ENCODE results near the gene BEX4. TPM values are rescaled to one million over a fixed set of nuclear protein-coding genes. Genes with fewer than 3 reads are reported as not detected.
"Not testable (repeated sequence)": the region's sequence is repeated elsewhere in the genome, so short reads cannot be mapped to it uniquely, and the experiment has no call there.

Gene BEX4
- total RNA-seq = 6.5 and 13.0 TPM in 2 replicates

- no peaks in the 10 kb centered on the region for H3K36me3 ChIP-seq (ENCODE audit: insufficient read depth, low read length)
- no peaks in the 10 kb centered on the region for H3K79me2 ChIP-seq (ENCODE audit: insufficient read depth, low read length)
- no peaks in the 10 kb centered on the region for H4K20me1 ChIP-seq (ENCODE audit: insufficient read depth, low read length)
- H3K4me1 ChIP-seq (ENCODE audit: insufficient read depth, low read length) = no peaks in the 10 kb centered on the region
- DNase-seq (ENCODE audit: insufficient read length, low spot score, missing footprints) = peak; percentile 92
- H3K4me2 ChIP-seq (ENCODE audit: insufficient read depth, low read length) = peak within 1 kb of the TSS; percentile 76
- H3K4me3 ChIP-seq (ENCODE audit: insufficient read depth, low read length) = peak within 1 kb of the TSS; percentile 77
- no peaks in the 10 kb centered on the region for H3K9me3 ChIP-seq (ENCODE audit: low read depth, low read length)
- no peak within 1 kb of the TSS for H3K27ac ChIP-seq (ENCODE audit: low read depth, low read length)
- peak within 1 kb of the TSS; percentile 82 for H2AFZ ChIP-seq (ENCODE audit: low read length)
- H3K27me3 ChIP-seq (ENCODE audit: insufficient read depth, low read length) = no peaks in the 10 kb centered on the region
- no peak for TF ChIP-seq CTCF (IDR thresholded peaks at IDR 0.05; ENCODE audit: extremely low read depth, low read depth, low read length)
These were observed at the start of gene BEX4 for GRCh38 chrX:103214870-103215424. TSS of gene BEX4 (plus strand) at chrX:103215108. CDS start at chrX:103216154, 1,046 bp downstream.

GRCh38 chrX:103170216-103170615 is 44.7 kb upstream of the BEX4 start:
- no peak overlapping the region for H2AFZ ChIP-seq (ENCODE audit: low read length)
- no peaks in the 10 kb centered on the region for H4K20me1 ChIP-seq (ENCODE audit: insufficient read depth, low read length)
- H3K4me1 ChIP-seq (ENCODE audit: insufficient read depth, low read length) = no peaks in the 10 kb centered on the region
- H3K9me3 ChIP-seq (ENCODE audit: low read depth, low read length) = no peaks in the 10 kb centered on the region
- no peak overlapping the region for H3K27ac ChIP-seq (ENCODE audit: low read depth, low read length)
- TF ChIP-seq CTCF (IDR thresholded peaks at IDR 0.05; ENCODE audit: extremely low read depth, low read depth, low read length) = no peak
- DNase-seq (ENCODE audit: insufficient read length, low spot score, missing footprints) = peak; percentile 26
- H3K79me2 ChIP-seq (ENCODE audit: insufficient read depth, low read length) = no peaks in the 10 kb centered on the region
- no peak overlapping the region for H3K4me3 ChIP-seq (ENCODE audit: insufficient read depth, low read length)
- peaks cover 4% of the 10 kb centered on the region for H3K27me3 ChIP-seq (ENCODE audit: insufficient read depth, low read length)
- no peak overlapping the region for H3K4me2 ChIP-seq (ENCODE audit: insufficient read depth, low read length)
- H3K36me3 ChIP-seq (ENCODE audit: insufficient read depth, low read length) = no peaks in the 10 kb centered on the region

- Histone ChIP-seq H3K79me2 (ENCODE audit: insufficient read depth, low read length) (no peaks in the 10 kb centered on the region), H3K27ac (ENCODE audit: low read depth, low read length) (no peak overlapping the region), H3K4me2 (ENCODE audit: insufficient read depth, low read length) (no peak overlapping the region), H3K4me1 (ENCODE audit: insufficient read depth, low read length) (no peaks in the 10 kb centered on the region), H4K20me1 (ENCODE audit: insufficient read depth, low read length) (no peaks in the 10 kb centered on the region), H3K36me3 (ENCODE audit: insufficient read depth, low read length) (no peaks in the 10 kb centered on the region), H2AFZ (ENCODE audit: low read length) (no peak overlapping the region), H3K4me3 (ENCODE audit: insufficient read depth, low read length) (no peak overlapping the region), H3K9me3 (ENCODE audit: low read depth, low read length) (no peaks in the 10 kb centered on the region), H3K27me3 (ENCODE audit: insufficient read depth, low read length) (peaks cover 4% of the 10 kb centered on the region)
- no peak for DNase-seq (ENCODE audit: insufficient read length, low spot score, missing footprints)
- no peak for TF ChIP-seq CTCF (IDR thresholded peaks at IDR 0.05; ENCODE audit: extremely low read depth, low read depth, low read length)
These were observed 43.6 kb upstream of the BEX4 start for GRCh38 chrX:103171353-103171752.

- not testable (repeated sequence) for H3K4me3 ChIP-seq (ENCODE audit: insufficient read depth, low read length); H3K36me3 ChIP-seq (ENCODE audit: insufficient read depth, low read length); H3K4me1 ChIP-seq (ENCODE audit: insufficient read depth, low read length); H3K79me2 ChIP-seq (ENCODE audit: insufficient read depth, low read length); H3K27ac ChIP-seq (ENCODE audit: low read depth, low read length); DNase-seq (ENCODE audit: insufficient read length, low spot score, missing footprints); H3K4me2 ChIP-seq (ENCODE audit: insufficient read depth, low read length); H3K9me3 ChIP-seq (ENCODE audit: low read depth, low read length); H2AFZ ChIP-seq (ENCODE audit: low read length); H4K20me1 ChIP-seq (ENCODE audit: insufficient read depth, low read length)
- H3K27me3 ChIP-seq (ENCODE audit: insufficient read depth, low read length) = peaks cover 23% of the 10 kb centered on the region
These were observed 39.7 kb upstream of the BEX4 start for GRCh38 chrX:103175256-103175655.
